Keratinocyte (primary cell): Measurements from ENCODE around the gene GPR146. TPM values are rescaled to one million over a fixed set of nuclear protein-coding genes. Genes with fewer than 3 reads are reported as not detected.

Experiments used
- DNase-seq: peaks from one replicate; pipeline ENCODE4 v3.0.0-alpha.2; 2011; ENCODE audit warnings: low read depth, missing footprints, low spot score
- FAIRE-seq: peaks from 2 replicates; lab custom pipeline; 2011; peaks lifted over from hg19 to GRCh38; lab: Jason Lieb, UNC
- H2AFZ ChIP-seq: 2 replicates; pipeline ENCODE4 v1.6.0; 2012; ENCODE audit warnings: low read length, control low read depth, inconsistent platforms; ENCODE audit not compliant: control insufficient read depth
- H3K27ac ChIP-seq: 2 replicates; pipeline ENCODE4 v1.5.1; 2011; ENCODE audit warnings: low read length; ENCODE audit not compliant: control insufficient read depth, insufficient read depth
- H3K27me3 ChIP-seq: 3 replicates; pipeline ENCODE4 v1.6.0; 2011; ENCODE audit warnings: low read length; ENCODE audit not compliant: control insufficient read depth, insufficient read depth; ENCODE audit errors: extremely low read depth
- H3K36me3 ChIP-seq, 2 experiments: 2 replicates in 1 of 2; 3 replicates in 1 of 2; pipeline ENCODE4 v1.5.1; 2011; ENCODE audit warnings: low read length in 2 of 2, mild to moderate bottlenecking in 1 of 2; ENCODE audit not compliant: control insufficient read depth in 2 of 2, insufficient read depth in 2 of 2; ENCODE audit errors: extremely low read depth in 1 of 2
- H3K4me1 ChIP-seq: 3 replicates; pipeline ENCODE4 v1.5.1; 2011; ENCODE audit warnings: low read length; ENCODE audit not compliant: control insufficient read depth, insufficient read depth; ENCODE audit errors: extremely low read depth
- H3K4me2 ChIP-seq: 3 replicates; pipeline ENCODE4 v1.6.0; 2011; ENCODE audit warnings: low read depth, low read length; ENCODE audit not compliant: control insufficient read depth, insufficient read depth; ENCODE audit errors: extremely low read depth
- H3K4me3 ChIP-seq, 3 experiments: fragments of 200-600 bp in 1 of 3; sonication (generic) in 1 of 3; 2 replicates in 2 of 3; 3 replicates in 1 of 3; pipeline ENCODE4 v1.5.1; 2011 to 2016; ENCODE audit warnings: low read length in 3 of 3, mild to moderate bottlenecking in 3 of 3, control low read depth in 2 of 3, inconsistent platforms in 1 of 3, low read depth in 1 of 3, mixed read lengths in 1 of 3, mixed run types in 1 of 3, moderate library complexity in 1 of 3; ENCODE audit not compliant: control insufficient read depth in 2 of 3, insufficient read depth in 2 of 3; ENCODE audit errors: extremely low read depth in 1 of 3
- H3K79me2 ChIP-seq: 2 replicates; pipeline ENCODE4 v1.6.0; 2012; ENCODE audit warnings: low read length; ENCODE audit not compliant: control insufficient read depth, insufficient read depth
- H3K9ac ChIP-seq: 3 replicates; pipeline ENCODE4 v1.6.0; 2011; ENCODE audit warnings: low read length; ENCODE audit not compliant: control insufficient read depth, insufficient read depth; ENCODE audit errors: extremely low read depth
- H3K9me1 ChIP-seq: 3 replicates; pipeline ENCODE4 v1.6.0; 2011; ENCODE audit warnings: low read length; ENCODE audit not compliant: control insufficient read depth, insufficient read depth; ENCODE audit errors: extremely low read depth
- H3K9me3 ChIP-seq: 2 replicates; pipeline ENCODE4 v1.5.1; 2012; ENCODE audit warnings: low read depth, low read length; ENCODE audit not compliant: control insufficient read depth
- H4K20me1 ChIP-seq: 3 replicates; pipeline ENCODE4 v1.6.0; 2011; ENCODE audit warnings: low read length; ENCODE audit not compliant: control insufficient read depth, insufficient read depth; ENCODE audit errors: extremely low read depth
- CTCF ChIP-seq, 3 experiments: IDR thresholded peaks in 1 of 3; conservative IDR thresholded peaks in 1 of 3; optimal IDR thresholded peaks in 1 of 3; 2 replicates in 2 of 3; 3 replicates in 1 of 3; pipeline versions ENCODE3 to v1.5.1; 2011; ENCODE audit warnings: low read length in 3 of 3, mild to moderate bottlenecking in 3 of 3, moderate library complexity in 2 of 3, control low read depth in 1 of 3, inconsistent platforms in 1 of 3; ENCODE audit not compliant: insufficient read depth in 2 of 3; ENCODE audit errors: extremely low read depth in 1 of 3
- EZH2 ChIP-seq: IDR thresholded peaks from one replicate; pipeline ENCODE4 v1.6.1; 2012; ENCODE audit warnings: inconsistent platforms, mild to moderate bottlenecking, low read length, moderate library complexity
- dilution Hi-C: fragments of 300-500 bp; cut with MboI; formaldehyde crosslinking; loops from one replicate; pipeline ENCODE4 v1.7.0; 2020; ENCODE audit warnings: low sequenced_read_pairs; ENCODE audit not compliant: extremely low pct_ligation_motif_present
- polyA plus RNA-seq, 5 experiments: library from polyadenylated mRNA; depleted of rRNA in 3 of 5; stranded (reverse) in 3 of 5; stranded (forward) in 1 of 5; unstranded in 1 of 5; fragments of >200 nt; gene quantifications; 1 replicate in 1 of 5; 2 replicates in 3 of 5; 3 replicates in 1 of 5; pipeline versions ENCODE4 v1.2.1 to v1.2.3, GENCODE V29; 2011 to 2012; ENCODE audit warnings: missing spikeins in 2 of 5, low read depth in 1 of 5, low replicate concordance in 1 of 5

Gene GPR146
- polyA plus RNA-seq, 1 donor (not counting 4 experiments of a cell fraction or from before 2014, with no cell fraction given) = 0.13 TPM

DNA sequence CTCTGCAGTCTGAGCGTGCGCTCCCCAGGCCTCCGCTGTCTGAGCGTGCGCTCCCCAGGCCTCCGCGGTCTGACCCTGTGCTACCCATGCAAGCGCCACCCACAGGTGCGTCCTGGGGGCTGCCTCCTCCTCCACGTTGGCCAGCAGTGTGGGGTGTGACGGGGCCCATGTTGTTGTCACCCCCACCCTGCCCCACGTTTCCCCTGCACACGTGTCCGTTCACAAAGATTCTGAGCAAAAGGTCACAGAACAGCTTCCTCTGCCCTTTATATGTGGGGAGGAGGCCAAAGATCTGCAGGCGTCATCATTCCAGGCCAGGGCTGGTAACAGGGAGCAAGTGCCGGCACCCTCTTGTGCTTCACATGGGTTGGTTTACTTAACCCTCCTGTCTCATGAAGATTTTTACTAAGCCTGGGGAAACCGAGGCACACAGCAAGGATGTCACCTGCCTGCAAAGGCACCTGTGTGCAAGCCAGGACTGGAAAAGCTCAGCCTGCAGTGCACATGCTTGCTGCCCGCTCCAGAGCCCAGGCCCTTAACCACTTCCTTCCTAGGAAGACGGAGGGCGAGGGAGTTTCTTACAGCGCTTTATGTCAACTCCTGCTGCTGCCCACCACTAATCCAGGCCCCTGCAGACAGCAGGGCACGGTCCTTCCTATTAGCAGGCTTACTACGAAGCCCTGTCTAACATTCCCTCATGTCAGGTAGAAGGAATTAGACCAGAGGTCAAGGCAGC lies 4.8 kb downstream of the GPR146 start:
- peaks cover 2% of the 10 kb centered on the region for H3K4me1 ChIP-seq
- peaks cover 12% of the 10 kb centered on the region for H4K20me1 ChIP-seq
- dilution Hi-C loops = no loop called here
- H3K4me3 ChIP-seq = no peak overlapping the region
- FAIRE-seq (no peak), DNase-seq (no peak)
- no peak overlapping the region for H3K9ac ChIP-seq
- no peaks in the 10 kb centered on the region for H3K9me3 ChIP-seq
- no peak overlapping the region for H3K27ac ChIP-seq
- no peak overlapping the region for H2AFZ ChIP-seq
- no peak for TF ChIP-seq CTCF (optimal IDR thresholded peaks at IDR 0.05 in 1 of 3, IDR thresholded peaks at IDR 0.05 in 1 of 3, conservative IDR thresholded peaks at IDR 0.05 in 1 of 3; ENCODE audit: extremely low read depth in 1 of 3, insufficient read depth in 2 of 3, low read length in 3 of 3)
- TF ChIP-seq EZH2 = no peak
- no peaks in the 10 kb centered on the region for H3K9me1 ChIP-seq
- H3K27me3 ChIP-seq = no peaks in the 10 kb centered on the region
- H3K36me3 ChIP-seq = no peaks in the 10 kb centered on the region
- H3K4me2 ChIP-seq = no peak overlapping the region
- H3K79me2 ChIP-seq = no peaks in the 10 kb centered on the region

GRCh38 chr7:1049801-1050200 lies 5.5 kb downstream of the GPR146 start:
- H3K27ac ChIP-seq = no peak overlapping the region
- H3K9me1 ChIP-seq = no peaks in the 10 kb centered on the region
- H3K36me3 ChIP-seq = no peaks in the 10 kb centered on the region
- H2AFZ ChIP-seq = no peak overlapping the region
- H3K27me3 ChIP-seq = no peaks in the 10 kb centered on the region
- no peak for DNase-seq
- no peak overlapping the region for H3K4me2 ChIP-seq
- TF ChIP-seq CTCF (optimal IDR thresholded peaks at IDR 0.05 in 1 of 3, IDR thresholded peaks at IDR 0.05 in 1 of 3, conservative IDR thresholded peaks at IDR 0.05 in 1 of 3; ENCODE audit: extremely low read depth in 1 of 3, insufficient read depth in 2 of 3, low read length in 3 of 3) (no peak), EZH2 (no peak)
- H3K4me3 ChIP-seq = no peak overlapping the region
- dilution Hi-C loops = no loop called here
- H4K20me1 ChIP-seq = peaks cover 12% of the 10 kb centered on the region
- FAIRE-seq = no peak
- H3K9me3 ChIP-seq = no peaks in the 10 kb centered on the region
- H3K79me2 ChIP-seq = no peaks in the 10 kb centered on the region
- no peak overlapping the region for H3K9ac ChIP-seq
- peaks cover 2% of the 10 kb centered on the region for H3K4me1 ChIP-seq
